ENCODE results near the gene ILF3.
A peak's percentile ranks its signal among the peaks of the same experiment; 100 is the strongest.
"Not testable (repeated sequence)": the region's sequence is repeated elsewhere in the genome, so short reads cannot be mapped to it uniquely, and the experiment has no call there.

Gene ILF3

DNA sequence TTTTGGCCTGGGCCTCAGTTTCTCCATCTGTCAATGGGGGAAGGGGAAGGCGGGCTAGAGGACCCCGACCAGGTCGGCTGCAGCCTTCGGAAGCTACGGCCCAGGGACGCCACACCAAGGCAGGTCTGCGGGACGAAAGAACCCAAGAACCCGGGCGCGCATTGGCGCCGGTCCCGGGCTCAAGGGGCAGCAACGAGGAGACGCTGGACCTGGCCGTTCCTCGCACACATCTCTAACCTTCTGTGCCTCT, 739 bp upstream of the ILF3 start:
- peaks cover 36% of the 10 kb centered on the region for H3K4me1 Mint-ChIP-seq (ENCODE audit: low read depth)
- peaks cover 3% of the 10 kb centered on the region for H3K27me3 Mint-ChIP-seq (ENCODE audit: low read depth)
- H3K4me3 Mint-ChIP-seq: peak overlapping the region; percentile 95
- peaks cover 24% of the 10 kb centered on the region for H3K36me3 Mint-ChIP-seq (ENCODE audit: low read depth)
- H3K9me3 Mint-ChIP-seq: no peaks in the 10 kb centered on the region
- H3K27ac Mint-ChIP-seq: peak overlapping the region; percentile 98

DNA sequence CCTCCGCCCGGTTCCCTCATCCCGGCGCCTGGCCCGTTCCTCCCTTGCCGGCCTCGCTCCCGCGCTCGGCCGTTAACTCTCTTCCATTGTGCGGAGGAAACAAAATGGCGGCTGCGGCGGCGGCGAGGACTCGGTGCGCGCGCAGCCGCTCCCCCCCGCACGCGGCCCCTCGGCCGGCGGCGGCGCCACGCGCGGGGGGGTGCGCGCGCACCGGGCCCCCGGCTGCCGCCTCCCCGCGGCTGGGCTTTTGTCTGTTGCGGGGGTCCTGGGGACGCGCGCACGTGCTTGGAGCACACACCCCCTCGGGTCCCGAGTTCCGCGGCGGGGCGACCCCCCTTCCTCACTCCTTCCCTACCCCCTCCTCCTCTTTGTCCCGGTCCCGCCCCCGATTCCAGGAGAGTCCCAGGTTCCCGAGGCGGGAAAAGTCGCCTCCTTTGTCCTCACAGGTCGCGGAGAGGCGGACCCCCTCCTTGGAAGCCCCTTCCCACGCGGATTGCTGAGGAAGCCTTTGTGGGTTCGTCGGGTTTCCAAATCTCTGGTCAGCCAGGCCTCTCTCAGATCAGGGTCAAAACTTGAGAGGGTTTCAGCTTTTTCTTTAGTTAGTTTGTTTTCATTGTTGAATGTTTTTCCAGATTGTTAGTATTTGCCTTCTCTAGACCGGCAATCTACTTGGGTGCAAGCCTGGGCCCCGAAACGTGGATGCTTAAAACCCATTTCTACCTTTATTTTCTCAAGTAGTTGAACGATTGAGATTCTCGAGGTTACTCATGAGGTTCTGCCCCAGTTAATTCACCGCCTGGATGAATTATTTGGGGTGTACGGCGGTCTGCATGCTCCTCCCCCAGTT, 687 bp downstream of the ILF3 start:
- Mint-ChIP-seq H3K4me3 (peak overlapping the region; percentile 95), H3K27ac (peak overlapping the region; percentile 84), H3K9me3 (no peaks in the 10 kb centered on the region), H3K36me3 (ENCODE audit: low read depth) (peaks cover 24% of the 10 kb centered on the region), H3K27me3 (ENCODE audit: low read depth) (peaks cover 3% of the 10 kb centered on the region), H3K4me1 (ENCODE audit: low read depth) (peaks cover 40% of the 10 kb centered on the region)

DNA sequence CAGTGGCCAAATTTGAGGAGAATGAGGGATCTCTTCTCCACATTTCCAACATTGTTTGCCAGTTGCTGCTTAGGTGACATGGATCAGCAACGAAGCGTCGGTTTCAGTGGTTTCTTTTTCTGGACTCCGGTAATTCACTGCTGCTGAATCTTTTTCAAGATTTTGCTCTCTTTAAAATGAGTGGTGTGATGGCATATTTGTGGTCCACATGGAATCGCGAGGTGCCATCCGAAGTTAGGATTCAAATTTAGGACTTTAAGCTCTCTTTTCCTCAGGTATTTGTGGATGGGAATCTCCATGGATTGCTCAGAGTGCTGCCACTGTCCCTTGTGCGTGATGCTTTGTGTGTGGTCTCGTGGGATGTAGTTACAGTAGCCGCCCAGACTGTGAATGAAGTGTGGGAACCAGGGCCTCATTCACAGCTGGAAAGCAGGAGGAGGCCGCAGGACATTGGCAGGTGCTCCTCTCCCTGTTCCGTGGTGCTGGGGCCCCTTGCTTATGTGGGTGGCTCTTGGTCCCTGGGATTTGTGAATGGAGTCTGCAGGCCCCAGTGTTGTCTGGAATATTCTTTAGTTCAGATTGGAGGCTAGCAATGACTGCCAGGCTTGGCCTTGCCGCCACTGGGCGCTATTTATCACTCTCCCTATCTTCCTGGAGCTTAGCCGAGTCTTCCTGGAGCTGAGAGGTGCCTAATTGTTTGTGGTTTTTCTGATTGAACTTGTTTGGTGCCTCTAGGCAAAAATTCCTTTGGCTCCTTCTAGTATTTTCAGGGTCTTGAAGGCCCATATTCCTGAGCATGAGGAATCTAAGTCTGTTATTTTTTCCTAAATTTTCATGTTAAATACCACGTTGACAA, 1.5 kb downstream of the ILF3 start:
- Mint-ChIP-seq H3K27me3 (ENCODE audit: low read depth) (peaks cover 3% of the 10 kb centered on the region), H3K27ac (peak overlapping the region; percentile 84)

DNA sequence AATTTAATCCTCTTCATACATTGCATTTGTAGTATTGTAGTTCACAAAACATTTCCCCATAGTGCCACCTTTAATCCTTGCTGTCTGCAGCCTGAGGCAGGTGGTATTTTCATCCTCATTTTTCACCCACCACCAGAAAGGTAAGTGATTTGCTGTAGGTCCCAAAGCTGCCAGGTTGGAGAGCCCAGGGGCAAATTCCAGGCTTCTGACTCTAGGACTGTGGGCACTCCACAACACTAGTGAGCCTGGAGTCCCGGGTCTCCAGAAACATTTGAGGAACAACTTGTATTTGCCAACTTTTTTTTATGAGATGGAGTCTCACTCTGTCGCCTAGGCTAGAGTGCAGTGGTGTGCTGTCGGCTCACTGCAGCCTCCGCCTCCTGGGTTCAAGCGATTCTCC, 6.2 kb downstream of the ILF3 start:
- H3K4me1 Mint-ChIP-seq (ENCODE audit: low read depth): peaks cover 38% of the 10 kb centered on the region
- no peaks in the 10 kb centered on the region for H3K9me3 Mint-ChIP-seq
- H3K27ac Mint-ChIP-seq: peak overlapping the region; percentile 62

More for the DNA sequence above, 1.5 kb downstream of the ILF3 start:
- H3K9me3 Mint-ChIP-seq: no peaks in the 10 kb centered on the region
- H3K4me3 Mint-ChIP-seq: peak overlapping the region; percentile 91
- H3K4me1 Mint-ChIP-seq (ENCODE audit: low read depth): peaks cover 45% of the 10 kb centered on the region
- H3K36me3 Mint-ChIP-seq (ENCODE audit: low read depth): peaks cover 24% of the 10 kb centered on the region

GRCh38 chr19:10661946-10662345, 7.8 kb downstream of the ILF3 start:
- H3K4me3 Mint-ChIP-seq: no peak overlapping the region

More for the DNA sequence above, 6.2 kb downstream of the ILF3 start:
- peaks cover 14% of the 10 kb centered on the region for H3K36me3 Mint-ChIP-seq (ENCODE audit: low read depth)
- H3K27me3 Mint-ChIP-seq (ENCODE audit: low read depth): no peaks in the 10 kb centered on the region
- no peak overlapping the region for H3K4me3 Mint-ChIP-seq

GRCh38 chr19:10662384-10663251, 8.5 kb downstream of the ILF3 start:
- Mint-ChIP-seq H3K4me1 (ENCODE audit: low read depth) (peaks cover 29% of the 10 kb centered on the region), H3K27me3 (ENCODE audit: low read depth) (no peaks in the 10 kb centered on the region), H3K4me3 (no peak overlapping the region), H3K9me3 (no peaks in the 10 kb centered on the region), H3K27ac (no peak overlapping the region), H3K36me3 (ENCODE audit: low read depth) (no peaks in the 10 kb centered on the region)

More at GRCh38 chr19:10661946-10662345, 7.8 kb downstream of the ILF3 start:
- H3K4me1 Mint-ChIP-seq (ENCODE audit: low read depth): peaks cover 31% of the 10 kb centered on the region
- no peaks in the 10 kb centered on the region for H3K9me3 Mint-ChIP-seq
- H3K27ac Mint-ChIP-seq: no peak overlapping the region
- peaks cover 4% of the 10 kb centered on the region for H3K36me3 Mint-ChIP-seq (ENCODE audit: low read depth)
- no peaks in the 10 kb centered on the region for H3K27me3 Mint-ChIP-seq (ENCODE audit: low read depth)

DNA sequence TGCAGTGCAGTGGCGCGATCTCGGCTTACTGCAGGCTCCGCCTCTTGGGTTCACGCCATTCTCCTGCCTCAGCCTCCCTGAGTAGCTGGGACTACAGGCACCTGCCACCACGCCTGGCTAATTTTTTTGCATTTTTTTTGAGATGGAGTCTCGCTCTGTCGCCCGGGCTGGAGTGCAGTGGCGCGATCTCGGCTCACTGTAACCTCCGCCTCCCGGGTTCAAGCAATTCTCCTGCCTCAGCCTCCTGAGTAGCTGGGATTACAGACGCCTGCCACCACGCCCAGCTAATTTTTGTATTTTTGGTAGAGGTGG, 9.1 kb downstream of the ILF3 start:
- peaks cover 34% of the 10 kb centered on the region for H3K4me1 Mint-ChIP-seq (ENCODE audit: low read depth)
- not testable (repeated sequence) for H3K4me3 Mint-ChIP-seq; H3K27me3 Mint-ChIP-seq (ENCODE audit: low read depth); H3K9me3 Mint-ChIP-seq; H3K27ac Mint-ChIP-seq; H3K36me3 Mint-ChIP-seq (ENCODE audit: low read depth)

DNA sequence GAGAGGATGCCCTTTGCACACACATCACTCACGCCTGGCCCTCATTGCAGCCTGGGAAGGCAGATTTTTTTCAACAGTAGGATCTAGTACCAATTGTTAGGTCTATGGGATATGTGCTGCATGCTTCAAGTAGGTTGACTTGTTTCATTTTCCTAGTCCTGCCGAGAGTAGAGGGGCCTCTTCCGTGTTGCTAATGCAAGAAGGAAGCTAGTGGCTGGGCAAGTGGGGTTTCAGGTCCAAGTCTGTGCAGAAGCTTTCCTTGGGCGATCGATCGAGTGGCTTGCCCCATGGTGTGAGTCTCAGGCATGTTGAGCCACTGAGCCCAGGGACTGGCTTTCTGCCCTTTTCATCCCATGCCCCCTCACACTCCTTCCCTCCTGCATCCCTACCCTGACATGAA, 13.7 kb downstream of the ILF3 start:
- peaks cover 10% of the 10 kb centered on the region for H3K36me3 Mint-ChIP-seq (ENCODE audit: low read depth)
- H3K27me3 Mint-ChIP-seq (ENCODE audit: low read depth): no peaks in the 10 kb centered on the region
- H3K27ac Mint-ChIP-seq: no peak overlapping the region
- peaks cover 18% of the 10 kb centered on the region for H3K4me1 Mint-ChIP-seq (ENCODE audit: low read depth)
- H3K4me3 Mint-ChIP-seq: no peak overlapping the region
- no peaks in the 10 kb centered on the region for H3K9me3 Mint-ChIP-seq

GRCh38 chr19:10669246-10669645, 15.1 kb downstream of the ILF3 start:
- Mint-ChIP-seq H3K4me3 (no peak overlapping the region), H3K9me3 (no peaks in the 10 kb centered on the region), H3K27ac (no peak overlapping the region), H3K4me1 (ENCODE audit: low read depth) (peaks cover 17% of the 10 kb centered on the region), H3K27me3 (ENCODE audit: low read depth) (no peaks in the 10 kb centered on the region), H3K36me3 (ENCODE audit: low read depth) (peaks cover 15% of the 10 kb centered on the region)

DNA sequence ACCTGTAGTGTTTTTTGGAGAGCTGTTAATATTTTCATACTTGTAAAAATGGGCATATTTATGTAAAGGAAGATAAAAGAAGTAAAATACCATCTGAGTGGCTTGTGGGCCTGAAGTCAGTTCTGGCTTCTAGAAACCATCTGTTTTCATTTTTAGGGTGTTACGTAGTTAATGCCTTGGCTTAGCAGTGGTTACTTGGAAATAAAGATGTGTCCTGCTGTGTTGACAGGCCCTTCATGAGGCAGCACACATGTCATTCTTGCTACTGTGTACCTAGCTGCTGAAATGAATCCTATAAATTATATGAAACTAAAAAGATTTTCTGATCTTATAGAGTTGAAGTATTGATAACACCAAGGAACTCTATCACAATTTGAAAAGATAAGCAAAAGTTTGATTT, 16.0 kb downstream of the ILF3 start:
- no peak overlapping the region for H3K27ac Mint-ChIP-seq
- peaks cover 18% of the 10 kb centered on the region for H3K36me3 Mint-ChIP-seq (ENCODE audit: low read depth)
- H3K27me3 Mint-ChIP-seq (ENCODE audit: low read depth): no peaks in the 10 kb centered on the region
- no peaks in the 10 kb centered on the region for H3K9me3 Mint-ChIP-seq
- H3K4me3 Mint-ChIP-seq: no peak overlapping the region
- H3K4me1 Mint-ChIP-seq (ENCODE audit: low read depth): peaks cover 19% of the 10 kb centered on the region

DNA sequence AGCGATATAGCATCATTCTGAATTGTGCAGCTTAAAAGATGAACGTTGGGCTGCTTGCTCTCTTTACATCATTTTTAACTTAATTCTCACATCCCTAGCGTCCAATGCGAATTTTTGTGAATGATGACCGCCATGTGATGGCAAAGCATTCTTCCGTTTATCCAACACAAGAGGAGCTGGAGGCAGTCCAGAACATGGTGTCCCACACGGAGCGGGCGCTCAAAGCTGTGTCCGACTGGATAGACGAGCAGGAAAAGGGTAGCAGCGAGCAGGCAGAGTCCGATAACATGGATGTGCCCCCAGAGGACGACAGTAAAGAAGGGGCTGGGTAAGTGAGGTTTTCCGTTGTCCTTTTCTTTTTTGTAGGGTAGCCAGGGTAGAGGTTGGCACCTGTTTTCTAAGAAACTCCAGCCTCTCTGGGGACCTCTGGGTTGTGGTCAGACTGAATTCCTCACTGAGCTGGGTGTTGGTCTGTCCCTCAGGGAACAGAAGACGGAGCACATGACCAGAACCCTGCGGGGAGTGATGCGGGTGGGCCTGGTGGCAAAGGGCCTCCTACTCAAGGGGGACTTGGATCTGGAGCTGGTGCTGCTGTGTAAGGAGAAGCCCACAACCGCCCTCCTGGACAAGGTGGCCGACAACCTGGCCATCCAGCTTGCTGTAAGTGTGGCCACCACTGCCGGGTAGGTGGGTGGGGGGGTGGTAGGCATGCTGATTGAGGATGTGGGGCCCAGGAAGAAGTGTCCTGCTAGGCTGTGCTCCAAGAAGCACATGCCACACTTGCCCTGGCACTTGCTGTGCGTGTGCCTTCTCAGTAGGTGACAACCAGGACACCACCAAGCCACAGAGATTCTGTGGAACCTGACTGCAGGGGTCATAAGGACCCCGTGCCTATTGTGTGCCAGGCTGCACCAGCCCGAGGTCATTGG, 17.0 kb downstream of the ILF3 start:
- Mint-ChIP-seq H3K4me3 (no peak overlapping the region), H3K27ac (no peak overlapping the region)

DNA sequence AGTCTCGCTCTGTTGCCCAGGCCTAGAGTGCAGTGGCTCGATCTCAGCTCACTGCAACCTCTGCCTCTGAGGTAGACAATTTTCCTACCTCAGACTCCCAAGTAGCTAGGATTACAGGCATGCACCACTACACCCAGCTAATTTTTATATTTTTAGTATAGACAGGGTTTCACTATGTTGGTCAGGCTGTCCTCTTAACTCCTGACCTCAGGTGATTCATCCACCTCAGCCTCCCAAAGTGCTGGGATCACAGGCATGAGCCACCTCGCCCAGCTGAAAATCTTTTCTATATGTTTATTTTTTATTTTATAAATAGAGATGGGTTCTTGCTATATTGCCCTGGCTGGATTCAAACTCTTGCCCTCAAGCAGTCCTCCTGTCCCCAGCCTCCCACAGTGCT, 17.8 kb downstream of the ILF3 start:
- not testable (repeated sequence) for H3K27me3 Mint-ChIP-seq (ENCODE audit: low read depth); H3K4me3 Mint-ChIP-seq; H3K27ac Mint-ChIP-seq; H3K9me3 Mint-ChIP-seq
- peaks cover 24% of the 10 kb centered on the region for H3K36me3 Mint-ChIP-seq (ENCODE audit: low read depth)
- H3K4me1 Mint-ChIP-seq (ENCODE audit: low read depth): peaks cover 12% of the 10 kb centered on the region

More for the DNA sequence above, 17.0 kb downstream of the ILF3 start:
- Mint-ChIP-seq H3K4me1 (ENCODE audit: low read depth) (peaks cover 17% of the 10 kb centered on the region), H3K27me3 (ENCODE audit: low read depth) (no peaks in the 10 kb centered on the region), H3K9me3 (no peaks in the 10 kb centered on the region), H3K36me3 (ENCODE audit: low read depth) (peaks cover 21% of the 10 kb centered on the region)

DNA sequence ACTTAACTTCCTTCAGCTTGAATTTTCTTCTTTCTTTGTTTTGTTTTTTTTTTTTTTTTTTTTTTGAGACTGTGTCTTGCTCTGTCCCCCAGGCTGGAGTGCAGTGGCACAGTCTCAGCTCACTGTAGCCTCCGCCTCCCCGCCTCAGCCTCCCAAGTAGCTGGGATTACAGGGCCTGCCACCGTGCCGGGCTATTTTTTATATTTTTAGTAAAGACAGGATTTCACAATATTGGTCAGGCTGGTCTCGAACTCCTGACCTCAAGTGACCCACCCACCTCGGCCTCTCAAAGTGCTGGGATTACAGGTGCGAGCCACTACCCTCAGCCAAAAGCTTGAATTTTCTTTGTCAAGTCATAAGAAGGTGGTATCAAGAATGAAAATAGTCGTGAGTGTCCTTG, 21.1 kb downstream of the ILF3 start:
- not testable (repeated sequence) for H3K27ac Mint-ChIP-seq; H3K4me1 Mint-ChIP-seq (ENCODE audit: low read depth); H3K27me3 Mint-ChIP-seq (ENCODE audit: low read depth); H3K9me3 Mint-ChIP-seq; H3K4me3 Mint-ChIP-seq
- peaks cover 33% of the 10 kb centered on the region for H3K36me3 Mint-ChIP-seq (ENCODE audit: low read depth)

- no peaks in the 10 kb centered on the region for H3K9me3 Mint-ChIP-seq
- H3K27ac Mint-ChIP-seq: no peak overlapping the region
- H3K27me3 Mint-ChIP-seq (ENCODE audit: low read depth): no peaks in the 10 kb centered on the region
- peaks cover 1% of the 10 kb centered on the region for H3K4me1 Mint-ChIP-seq (ENCODE audit: low read depth)
- H3K4me3 Mint-ChIP-seq: no peak overlapping the region
- H3K36me3 Mint-ChIP-seq (ENCODE audit: low read depth): peaks cover 40% of the 10 kb centered on the region
Observed at GRCh38 chr19:10677751-10678150, 23.6 kb downstream of the ILF3 start.
